HEK293 (cell line): ENCODE measurements around the gene TNFAIP2.

Experiments
- CTCF ChIP-seq: fragments of 450-650 bp; formaldehyde crosslinking; IDR thresholded peaks from 2 replicates; pipeline ENCODE4 v1.5.1; 2016; ENCODE audit warnings: missing biosample characterization, missing genetic modification characterization
- MYNN ChIP-seq: fragments of 450-650 bp; formaldehyde crosslinking; IDR thresholded peaks from 2 replicates; pipeline ENCODE4 v1.5.1; 2016; ENCODE audit warnings: missing biosample characterization, missing genetic modification characterization, borderline replicate concordance
- PRDM10 ChIP-seq: fragments of 450-650 bp; formaldehyde crosslinking; IDR thresholded peaks from 2 replicates; pipeline ENCODE4 v1.5.1; 2016; ENCODE audit warnings: missing biosample characterization, missing genetic modification characterization
- REST ChIP-seq: fragments of 450-650 bp; formaldehyde crosslinking; IDR thresholded peaks from 2 replicates; pipeline ENCODE4 v1.5.1; 2016; ENCODE audit warnings: missing biosample characterization, missing genetic modification characterization
- ZBTB7A ChIP-seq: fragments of 450-650 bp; formaldehyde crosslinking; IDR thresholded peaks from 2 replicates; pipeline ENCODE4 v1.5.1; 2016; ENCODE audit warnings: low read depth, missing biosample characterization, missing genetic modification characterization
- ZFP3 ChIP-seq: fragments of 450-650 bp; formaldehyde crosslinking; IDR thresholded peaks from 2 replicates; pipeline ENCODE4 v1.5.1; 2016; ENCODE audit warnings: low read depth, missing biosample characterization, missing genetic modification characterization
- ZFP41 ChIP-seq: fragments of 450-650 bp; formaldehyde crosslinking; IDR thresholded peaks from 2 replicates; pipeline ENCODE4 v1.5.1; 2016; ENCODE audit warnings: missing biosample characterization, missing genetic modification characterization, borderline replicate concordance
- ZNF350 ChIP-seq: fragments of 450-650 bp; formaldehyde crosslinking; IDR thresholded peaks from 2 replicates; pipeline ENCODE4 v1.5.0; 2017; ENCODE audit warnings: missing biosample characterization, mild to moderate bottlenecking, missing genetic modification characterization
- ZNF37A ChIP-seq: fragments of 450-650 bp; IDR thresholded peaks from 2 replicates; pipeline ENCODE4 v1.5.1; 2018; ENCODE audit warnings: missing biosample characterization, missing genetic modification characterization
- ZNF704 ChIP-seq: fragments of 450-650 bp; formaldehyde crosslinking; IDR thresholded peaks from 2 replicates; pipeline ENCODE4 v1.5.1; 2016; ENCODE audit warnings: missing biosample characterization, missing genetic modification characterization

GRCh38 chr14:103184046-103184445, 60.8 kb downstream of the TNFAIP2 start:
- TF ChIP-seq MYNN (no peak), ZNF350 (tag by site-specific recombination) (no peak), ZFP3 (tag by site-specific recombination) (no peak), CTCF (tag by site-specific recombination) (no peak), REST (tag by site-specific recombination) (no peak), PRDM10 (tag by site-specific recombination) (no peak), ZNF704 (tag by site-specific recombination) (no peak), ZFP41 (tag by site-specific recombination) (no peak), ZNF37A (no peak), ZBTB7A (tag by site-specific recombination) (no peak)
